ENCODE measurements around the gene RECK.
"Not testable (repeated sequence)": the region's sequence is repeated elsewhere in the genome, so short reads cannot be mapped to it uniquely, and the experiment has no call there.

RECK gene

DNA sequence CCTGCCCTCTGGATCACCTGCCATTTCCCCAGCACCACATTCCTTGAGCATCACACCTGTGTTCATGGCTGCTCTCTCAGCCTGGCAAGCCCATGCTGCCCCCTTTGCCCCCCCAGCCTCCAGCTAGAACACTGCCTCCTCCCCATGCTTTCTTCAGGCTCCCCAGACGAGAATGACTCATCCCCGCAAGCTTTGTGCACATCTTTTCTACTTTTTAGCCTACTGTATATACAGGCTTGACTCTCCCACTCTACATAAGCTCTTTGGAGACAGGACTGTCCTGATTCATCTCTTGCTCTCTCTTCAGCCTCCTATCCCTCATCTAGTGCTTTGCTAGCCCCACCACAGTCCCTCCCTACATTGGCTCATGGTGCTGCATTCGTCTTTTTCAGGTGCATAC is 79.9 kb downstream of the RECK start:
- no peak for DNase-seq

DNA sequence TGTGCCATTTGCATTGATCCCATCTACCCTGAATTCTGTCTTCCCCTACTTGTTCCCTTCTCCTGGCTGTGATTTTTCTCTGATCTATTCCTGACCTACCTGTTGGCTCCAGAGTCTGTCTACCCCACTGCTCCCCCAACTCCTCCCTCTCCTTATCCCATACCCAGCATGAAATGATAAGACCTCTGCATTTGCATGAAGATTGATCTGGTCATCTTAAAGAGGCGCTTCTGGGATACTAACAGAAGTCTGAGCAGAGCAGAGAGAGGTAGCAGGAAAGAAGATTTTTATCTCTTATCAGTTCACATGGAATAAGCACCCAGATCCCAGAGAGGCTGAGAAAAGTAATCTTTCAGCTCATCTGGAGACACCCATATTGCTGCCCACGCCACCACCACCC is 81.5 kb downstream of the RECK start:
- no peak for DNase-seq

DNA sequence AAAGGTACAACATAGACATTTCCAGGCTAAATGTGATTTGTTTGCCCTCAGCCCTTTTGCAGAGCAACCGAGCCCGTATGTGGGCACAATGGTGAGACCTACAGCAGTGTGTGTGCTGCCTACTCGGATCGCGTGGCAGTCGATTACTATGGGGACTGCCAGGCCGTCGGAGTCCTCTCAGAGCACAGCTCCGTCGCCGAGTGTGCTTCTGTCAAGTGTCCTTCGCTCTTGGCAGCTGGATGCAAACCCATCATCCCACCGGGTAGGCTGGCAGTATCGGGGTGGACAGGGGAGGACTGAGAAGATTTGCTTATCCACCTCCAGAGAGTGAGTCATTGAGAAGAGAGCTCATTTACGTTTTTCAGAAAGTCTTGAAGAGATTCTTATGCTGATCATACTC is 82.0 kb downstream of the RECK start:
- no peak for DNase-seq

GRCh38 chr9:36119476-36119875 is 82.8 kb downstream of the RECK start:
- no peak for DNase-seq

GRCh38 chr9:36120705-36121104 is 84.0 kb downstream of the RECK start:
- DNase-seq: no peak

GRCh38 chr9:36121971-36122370 is 85.3 kb downstream of the RECK start:
- no peak for DNase-seq

DNA sequence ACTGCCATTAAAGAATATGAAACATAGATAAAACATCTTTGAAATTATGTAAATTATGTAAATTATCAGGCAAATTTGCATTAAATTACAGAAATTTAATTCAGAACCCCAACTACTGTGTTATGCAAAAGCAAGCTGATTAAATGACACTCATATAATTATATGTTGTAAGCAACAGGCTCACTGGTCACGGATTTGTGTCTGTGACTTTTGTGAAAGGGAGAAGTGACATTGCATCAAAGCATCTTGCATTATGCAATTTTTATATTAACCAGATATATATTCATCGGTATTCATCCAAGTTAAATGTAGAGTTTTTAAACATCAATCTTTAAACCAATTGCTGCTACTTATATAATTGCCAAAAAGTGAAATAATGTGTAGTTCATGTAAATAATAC is 86.8 kb downstream of the RECK start:
- DNase-seq: no peak

DNA sequence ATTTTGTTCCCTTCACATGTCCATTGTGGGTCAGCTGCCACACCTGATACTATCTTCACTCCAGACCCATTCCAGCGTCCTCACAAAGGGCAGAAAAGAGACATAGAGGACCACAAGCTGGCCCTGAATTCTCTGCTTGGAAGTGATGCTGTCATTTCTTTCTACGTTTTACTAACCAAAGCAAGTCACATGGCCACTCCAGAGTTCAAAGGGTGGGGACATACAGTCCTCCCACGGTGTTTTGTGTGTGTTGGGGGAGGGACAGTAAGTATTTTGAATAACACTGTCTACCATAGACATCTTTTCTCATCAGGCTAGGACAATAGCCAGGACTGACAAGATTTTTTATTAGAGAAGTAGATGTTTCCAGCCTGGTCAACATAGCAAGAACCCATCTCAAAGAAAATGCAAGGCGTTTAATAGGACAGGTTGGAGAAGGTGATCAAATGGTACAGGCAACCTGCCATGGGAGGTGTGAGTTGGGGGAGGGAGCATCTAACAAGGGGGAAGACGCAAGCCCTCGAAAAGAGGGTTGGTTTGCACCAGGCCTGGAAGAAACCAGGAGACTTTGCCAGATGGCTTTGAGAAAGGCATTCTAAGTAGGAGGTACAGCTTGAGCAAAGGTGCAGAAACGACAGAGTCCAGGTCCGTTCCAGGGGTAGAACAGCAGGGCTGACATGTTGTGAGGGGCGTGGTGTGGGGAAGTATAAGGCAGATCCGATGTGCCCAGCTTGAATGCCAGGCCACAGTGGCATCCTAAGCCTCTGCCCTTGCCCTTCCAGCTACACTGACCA is 88.5 kb downstream of the RECK start:
- DNase-seq: no peak

DNA sequence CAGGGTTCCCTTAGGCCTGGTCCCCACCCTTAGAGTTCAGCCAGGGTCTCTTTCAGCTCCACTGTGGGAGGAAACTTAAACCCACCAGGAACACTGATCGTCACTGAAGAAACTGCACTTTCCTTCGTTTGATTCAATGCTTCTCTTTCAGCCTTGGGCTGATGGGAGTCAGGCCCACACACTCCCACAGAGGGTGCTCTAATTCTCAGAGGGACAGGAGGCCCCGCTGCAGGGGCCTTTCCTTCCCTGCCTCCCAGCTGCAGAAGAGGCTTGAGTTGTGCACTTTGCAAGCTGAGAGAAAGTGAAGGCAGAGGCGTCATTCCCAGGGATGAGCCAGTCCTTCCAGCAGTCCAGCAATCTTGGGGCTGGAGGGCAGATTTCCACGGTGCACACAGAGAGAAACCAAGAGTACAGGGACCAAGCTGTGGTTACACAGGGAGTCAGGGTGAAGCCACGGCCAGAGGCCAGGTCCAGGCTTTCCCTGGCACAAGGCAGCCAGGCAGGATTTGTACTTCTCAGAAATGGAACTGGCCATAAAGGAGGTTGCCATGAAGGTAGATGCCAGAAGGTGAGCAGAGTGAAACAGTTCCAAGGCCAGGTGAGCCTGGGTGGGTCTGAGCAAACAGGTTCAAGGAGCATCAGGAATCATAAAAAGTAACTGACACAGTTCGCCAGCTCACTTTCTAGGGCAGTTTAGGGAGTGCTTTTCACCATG is 89.5 kb downstream of the RECK start:
- no peak for DNase-seq

DNA sequence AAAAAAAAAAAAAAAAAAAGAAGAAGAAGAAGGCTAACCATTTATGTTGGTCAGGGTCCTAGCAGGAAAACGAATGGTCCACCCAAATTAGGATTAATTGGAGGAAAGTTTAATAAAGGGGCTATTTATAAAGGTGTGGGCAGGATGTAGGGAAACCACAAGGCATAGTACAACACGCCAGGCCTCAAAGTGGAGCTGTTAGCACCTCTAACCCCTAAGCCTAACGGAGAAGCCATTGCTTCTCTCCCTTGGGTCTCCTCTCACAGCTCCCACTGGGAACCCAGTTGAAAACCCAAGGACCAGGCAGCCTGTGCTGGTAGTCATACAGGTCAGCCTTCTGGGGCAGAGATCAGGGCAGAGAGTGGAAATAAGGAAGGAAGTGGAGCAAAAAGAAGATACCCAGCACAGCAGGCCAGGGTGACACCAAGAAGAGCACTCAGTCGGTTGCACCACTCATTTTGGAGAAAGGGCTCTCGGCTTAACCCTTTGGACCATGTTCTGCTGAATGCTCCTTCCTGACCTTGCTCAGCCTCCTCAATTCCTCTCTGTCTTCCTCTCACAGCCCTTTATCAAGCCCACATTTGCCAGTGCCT is 91.0 kb downstream of the RECK start:
- no peak for DNase-seq

- no peak for DNase-seq
These were observed 91.6 kb downstream of the RECK start for GRCh38 chr9:36128349-36128748.

DNA sequence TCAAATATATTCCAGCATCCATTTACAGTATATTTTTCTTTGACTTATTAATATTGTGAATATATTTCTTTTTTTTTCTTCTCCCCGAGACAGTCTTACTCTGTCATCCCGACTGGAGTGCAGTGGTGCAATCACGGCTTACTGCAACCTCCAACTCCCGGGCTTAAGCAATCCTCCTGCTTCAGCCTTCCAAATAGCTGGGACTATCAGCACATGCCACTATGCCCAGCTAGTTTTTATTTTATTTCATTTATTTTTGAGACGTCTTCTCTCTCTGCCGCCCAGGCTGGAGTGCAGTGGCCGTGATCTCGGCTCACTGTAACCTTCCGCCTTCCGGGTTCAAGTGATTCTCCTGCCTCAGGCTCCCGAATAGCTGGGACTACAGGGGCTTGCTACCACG is 92.4 kb downstream of the RECK start:
- DNase-seq: no peak

- DNase-seq: not testable (repeated sequence)
These were observed 95.0 kb downstream of the RECK start for GRCh38 chr9:36131666-36132065.

DNA sequence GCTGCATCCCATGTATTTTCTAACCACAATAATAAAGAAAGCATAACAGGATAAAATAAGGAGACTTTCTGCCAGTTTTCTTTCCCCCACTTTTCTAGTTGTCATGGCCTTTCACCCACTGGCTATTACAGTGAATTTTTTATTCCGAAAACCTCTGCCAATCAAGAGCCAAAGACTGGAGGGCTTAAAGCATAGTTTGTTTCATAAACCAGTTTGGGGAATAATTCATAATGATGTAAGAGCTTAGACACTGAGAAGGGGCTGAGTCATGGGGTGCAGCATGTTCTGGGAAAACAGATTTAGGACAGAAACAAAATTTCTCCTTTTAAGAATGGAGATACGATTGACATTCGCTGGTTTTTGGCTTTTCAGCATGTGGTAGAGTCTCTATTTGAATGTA is 95.4 kb downstream of the RECK start:
- DNase-seq: no peak

DNA sequence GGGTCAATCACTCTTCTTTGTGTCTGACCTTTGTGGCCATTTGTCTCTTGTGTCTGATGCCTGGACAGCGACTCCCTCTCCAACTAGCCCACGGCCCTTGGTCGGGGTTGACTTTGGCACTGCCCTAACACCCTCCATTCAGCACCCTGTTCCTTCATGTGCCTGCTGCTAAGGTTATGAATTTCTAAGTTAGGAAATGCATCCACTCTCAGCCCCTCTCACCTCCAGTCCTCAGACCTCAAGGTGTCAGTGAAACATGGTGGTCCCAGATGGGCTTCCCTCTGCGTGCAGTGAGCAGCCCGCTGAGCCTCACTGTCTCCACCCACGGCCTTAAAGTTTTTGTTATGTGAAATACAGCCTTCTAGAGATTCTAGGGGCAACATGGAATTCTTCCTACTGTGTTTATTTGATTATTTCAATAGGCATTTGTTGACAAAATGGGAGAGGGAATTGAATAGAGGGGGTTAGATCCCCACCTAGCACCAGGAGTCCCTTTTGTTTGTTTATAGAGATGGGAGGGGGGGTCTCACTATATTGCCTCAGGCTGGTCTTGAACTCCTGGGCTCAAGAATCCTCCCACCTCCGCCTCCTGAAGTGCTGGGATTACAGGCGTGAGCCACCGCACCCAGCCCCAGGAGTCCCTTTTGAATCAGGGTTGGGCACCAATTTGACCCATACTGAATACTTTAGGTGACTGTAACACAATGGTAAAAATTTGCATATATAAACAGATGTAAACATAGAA is 98.2 kb downstream of the RECK start:
- DNase-seq: no peak

GRCh38 chr9:36135741-36136271 is 99.1 kb downstream of the RECK start:
- DNase-seq: no peak

- DNase-seq: peak; percentile 53
These were observed 99.7 kb downstream of the RECK start, which contains the start of gene GLIPR2 for GRCh38 chr9:36136272-36136893. Gene GLIPR2, plus strand, starts transcription at chr9:36136733. Its CDS starts 46 bp downstream, at chr9:36136779.

GRCh38 chr9:36136894-36137391 is 100.2 kb downstream of the RECK start:
- DNase-seq: no peak

DNA sequence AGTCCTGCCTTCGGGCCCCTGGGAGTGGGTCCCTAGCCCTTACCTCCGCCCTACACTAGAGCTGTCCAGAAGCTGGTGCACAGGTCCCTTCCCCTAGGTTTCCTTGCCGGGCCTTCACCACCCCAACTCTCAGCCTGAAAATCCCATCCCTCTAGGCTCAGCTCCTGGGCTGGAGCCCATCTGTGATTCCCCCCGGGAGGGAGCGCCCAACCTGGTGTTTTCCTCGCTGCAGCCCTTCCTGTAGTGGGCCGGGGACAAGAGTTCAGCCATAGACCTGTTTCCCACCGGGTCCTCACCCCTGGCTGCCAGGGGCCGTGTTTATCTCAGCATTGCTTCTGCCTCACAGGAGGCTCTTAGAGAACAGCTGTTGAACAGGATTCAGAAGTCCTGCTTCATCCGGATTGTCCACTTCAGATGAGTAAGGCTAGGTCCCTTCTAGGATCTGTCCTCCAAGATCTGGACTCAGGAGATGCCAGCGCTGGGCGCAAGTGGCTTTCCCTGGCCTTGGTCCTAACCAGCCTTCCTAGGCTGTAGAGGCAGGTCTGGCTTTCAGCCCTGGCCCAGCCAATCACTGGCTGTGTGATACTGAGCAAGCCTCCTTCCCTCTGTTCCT is 100.8 kb downstream of the RECK start:
- no peak for DNase-seq

- no peak for DNase-seq
These were observed 101.8 kb downstream of the RECK start for GRCh38 chr9:36138496-36138895.

DNA sequence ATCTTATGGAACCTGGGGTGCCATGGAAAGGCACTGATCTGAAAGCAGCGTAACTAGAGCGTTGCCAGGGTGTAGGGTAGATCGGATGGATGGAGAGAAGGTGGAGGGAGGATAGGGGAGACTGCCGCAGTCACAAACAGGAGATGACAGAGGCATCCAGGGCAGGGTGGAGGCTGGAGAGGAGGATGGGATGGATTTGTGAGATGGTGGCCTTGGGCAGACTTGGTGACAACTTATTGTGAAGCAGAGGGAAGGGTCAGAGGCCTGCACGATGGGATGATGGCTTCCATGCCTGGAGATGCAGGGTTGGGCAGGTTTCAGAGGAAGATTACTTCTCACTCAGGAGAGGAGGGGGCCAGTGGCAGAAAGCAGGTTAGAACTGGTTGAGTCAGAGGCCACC is 102.2 kb downstream of the RECK start:
- DNase-seq: no peak
